Measurements from ENCODE around the gene PLPPR5.

- TF ChIP-seq CTCF (IDR thresholded peaks at IDR 0.05; ENCODE audit: insufficient read depth, low read length, poor library complexity, severe bottlenecking) (no peak), EZH2phosphoT487 (conservative IDR thresholded peaks at IDR 0.05; ENCODE audit: low read length) (no peak)
These were observed 115.8 kb downstream of the PLPPR5 start for GRCh38 chr1:98888869-98889268.

All from SU-DHL-6 (cell line).